HG03439 (cell line): ENCODE measurements around the gene TMEM114.
"Not testable (repeated sequence)": the region's sequence is repeated elsewhere in the genome, so short reads cannot be mapped to it uniquely, and the experiment has no call there.

ENCODE experiments used
- ATAC-seq: cut with Tn5 transposase; IDR thresholded peaks from one replicate; pipeline ENCODE4 v1.9.1; 2021; ENCODE audit warnings: mild to moderate bottlenecking, moderate library complexity; ENCODE audit not compliant: unreplicated experiment

TMEM114 gene

GRCh38 chr16:8576141-8577004 is 13.9 kb downstream of the TMEM114 start:
- ATAC-seq: no peak

- ATAC-seq: no peak
Measured at GRCh38 chr16:8575399-8575798, 14.9 kb downstream of the TMEM114 start.

GRCh38 chr16:8572919-8573724 is 17.2 kb downstream of the TMEM114 start:
- no peak for ATAC-seq

- no peak for ATAC-seq
Measured at GRCh38 chr16:8572063-8572918, 18.0 kb downstream of the TMEM114 start.

- ATAC-seq: no peak
Measured at GRCh38 chr16:8571061-8571596, 19.2 kb downstream of the TMEM114 start.

- not testable (repeated sequence) for ATAC-seq
Measured at GRCh38 chr16:8570393-8570792, 19.9 kb downstream of the TMEM114 start.

- ATAC-seq: no peak
Measured at GRCh38 chr16:8569650-8570346, 20.5 kb downstream of the TMEM114 start.

GRCh38 chr16:8568231-8568617 is 22.1 kb downstream of the TMEM114 start:
- ATAC-seq: no peak

GRCh38 chr16:8567355-8568230 is 22.7 kb downstream of the TMEM114 start:
- ATAC-seq: peak; percentile 76

- ATAC-seq: no peak
Measured at GRCh38 chr16:8565498-8565897, 24.8 kb downstream of the TMEM114 start.

- ATAC-seq: no peak
Measured at GRCh38 chr16:8564934-8565345, 25.4 kb downstream of the TMEM114 start.

GRCh38 chr16:8563944-8564540 is 26.3 kb downstream of the TMEM114 start:
- not testable (repeated sequence) for ATAC-seq

- no peak for ATAC-seq
Measured at GRCh38 chr16:8561496-8561895, 28.8 kb downstream of the TMEM114 start.

GRCh38 chr16:8555400-8555799 is 34.9 kb downstream of the TMEM114 start:
- no peak for ATAC-seq

- ATAC-seq: no peak
Measured at GRCh38 chr16:8554881-8555280, 35.4 kb downstream of the TMEM114 start.

GRCh38 chr16:8554022-8554421 is 36.3 kb downstream of the TMEM114 start:
- no peak for ATAC-seq

GRCh38 chr16:8552487-8553221 is 37.7 kb downstream of the TMEM114 start:
- ATAC-seq: no peak
